Hindlimb muscle (tissue), 1 donor: ENCODE data around the gene CCL8. TPM values are rescaled to one million over a fixed set of nuclear protein-coding genes. Genes with fewer than 3 reads are reported as not detected.

ENCODE experiments used
- DNase-seq: peaks from one replicate; pipeline ENCODE4 v3.0.0-alpha.2; 2013
- polyA plus RNA-seq: library from polyadenylated mRNA; unstranded; fragments of 120-200 nt; gene quantifications from one replicate; pipeline ENCODE4 v1.2.1, GENCODE V29; 2013; ENCODE audit not compliant: insufficient read length

Gene CCL8
- polyA plus RNA-seq, 1 donor: 0.46 TPM

DNA sequence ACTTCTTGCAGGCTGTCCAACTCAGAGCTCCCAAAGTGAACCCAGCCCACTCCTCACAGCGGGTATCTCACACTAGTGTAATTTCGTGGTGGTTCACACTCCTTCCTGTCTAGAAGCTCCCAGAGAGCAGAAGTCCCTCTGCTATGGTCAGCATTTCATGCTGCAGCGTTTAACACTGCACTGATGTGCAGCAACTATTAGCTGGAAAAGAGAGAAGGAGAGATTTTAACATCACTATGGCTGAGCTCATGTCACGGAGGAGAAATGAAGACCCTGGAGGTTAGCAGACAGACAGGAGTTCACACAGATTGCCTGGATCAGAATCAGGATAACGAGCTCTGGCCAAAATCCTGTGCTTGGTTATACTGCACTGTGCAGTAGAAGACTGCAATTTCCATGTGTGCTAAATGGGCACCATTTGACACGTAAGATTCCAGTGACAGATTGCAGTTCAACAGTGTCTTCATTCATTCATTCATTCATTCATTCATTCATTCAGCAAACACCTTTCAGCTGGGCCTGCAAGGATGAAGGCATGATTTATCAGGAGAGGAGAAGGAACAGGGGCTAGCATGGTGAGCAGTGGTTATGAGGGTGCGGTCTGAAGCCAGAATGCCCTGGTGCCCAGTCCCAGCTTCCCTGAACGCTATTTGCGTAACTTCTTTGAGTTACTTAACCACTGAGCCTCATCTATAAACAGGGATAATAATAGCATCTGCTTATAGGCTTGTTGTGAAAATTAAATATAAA lies 49.1 kb downstream of the CCL8 start:
- DNase-seq: no peak

DNA sequence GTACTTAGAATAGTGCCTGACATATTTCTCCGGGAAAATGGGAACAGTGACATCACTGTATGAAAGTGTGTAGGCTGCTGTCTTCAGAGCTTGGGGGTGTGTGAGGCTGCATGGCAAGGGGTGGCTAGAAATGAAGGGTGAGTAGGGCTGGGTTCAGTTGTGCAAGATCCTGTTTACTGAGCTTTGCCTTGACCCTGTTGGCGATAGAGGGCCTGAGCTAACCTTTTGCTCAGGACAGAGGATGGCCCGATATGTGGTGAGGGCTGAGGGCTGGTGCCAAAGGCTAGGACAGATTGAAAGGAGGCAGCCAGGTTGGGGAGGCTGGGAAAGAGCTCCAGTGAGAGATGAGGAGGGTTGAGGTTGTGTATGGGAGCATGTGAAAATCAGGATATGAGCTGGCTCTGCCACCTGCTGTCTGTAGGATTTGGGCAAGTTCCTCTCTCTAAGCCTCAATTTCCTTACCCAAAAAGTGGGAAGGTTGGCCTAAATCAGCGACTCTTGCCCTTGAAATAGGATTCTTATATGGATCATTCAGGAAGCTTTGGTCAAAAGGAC lies 49.8 kb downstream of the CCL8 start:
- no peak for DNase-seq

DNA sequence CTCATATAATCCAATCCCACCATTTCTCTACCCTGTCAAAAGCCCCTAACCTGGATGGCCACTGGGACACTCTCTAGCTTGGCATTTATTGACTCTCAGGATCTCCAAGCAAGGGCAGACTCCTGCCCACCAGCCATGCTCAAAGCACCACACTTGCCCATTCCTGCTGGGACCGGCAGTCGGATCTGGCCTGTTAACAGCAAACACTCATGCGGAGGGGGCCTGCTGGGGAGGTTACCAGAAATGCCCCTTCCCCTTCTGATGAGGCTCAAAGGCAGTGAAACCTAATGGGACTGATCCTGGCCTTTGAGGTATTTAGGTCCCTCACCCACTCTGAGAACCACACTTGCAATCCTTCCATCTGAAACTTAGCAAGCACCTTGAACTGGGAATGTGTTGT lies 50.3 kb downstream of the CCL8 start:
- DNase-seq: no peak

DNA sequence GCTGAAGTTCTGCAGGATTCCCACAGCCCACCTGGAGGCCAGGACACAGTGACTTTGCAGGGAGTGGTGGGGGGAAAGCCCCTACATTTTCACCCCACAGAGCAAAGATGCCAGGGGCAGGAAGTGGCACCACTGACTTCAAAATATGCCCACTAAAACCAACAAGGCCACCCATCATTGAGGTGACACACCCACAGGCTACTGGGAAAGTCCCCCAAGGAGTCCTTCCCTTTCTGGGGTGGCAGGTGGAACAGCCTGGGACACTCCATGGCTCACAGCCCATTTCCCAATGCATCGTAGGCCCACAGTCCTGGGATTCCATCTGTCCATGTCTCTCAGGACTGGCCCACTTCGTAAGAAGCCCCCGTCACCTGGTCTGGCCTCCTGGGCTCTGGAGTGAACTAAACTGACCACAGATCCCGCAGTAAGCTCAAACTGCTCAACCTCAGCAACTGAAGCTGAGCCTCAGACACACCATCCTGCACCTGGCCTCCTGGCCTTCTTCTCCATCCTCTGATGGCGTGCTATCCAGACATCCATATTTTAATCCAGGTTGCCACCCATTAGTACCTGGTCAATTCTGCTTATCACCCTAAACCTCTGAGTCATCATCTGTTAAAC lies 51.3 kb downstream of the CCL8 start:
- DNase-seq: no peak

DNA sequence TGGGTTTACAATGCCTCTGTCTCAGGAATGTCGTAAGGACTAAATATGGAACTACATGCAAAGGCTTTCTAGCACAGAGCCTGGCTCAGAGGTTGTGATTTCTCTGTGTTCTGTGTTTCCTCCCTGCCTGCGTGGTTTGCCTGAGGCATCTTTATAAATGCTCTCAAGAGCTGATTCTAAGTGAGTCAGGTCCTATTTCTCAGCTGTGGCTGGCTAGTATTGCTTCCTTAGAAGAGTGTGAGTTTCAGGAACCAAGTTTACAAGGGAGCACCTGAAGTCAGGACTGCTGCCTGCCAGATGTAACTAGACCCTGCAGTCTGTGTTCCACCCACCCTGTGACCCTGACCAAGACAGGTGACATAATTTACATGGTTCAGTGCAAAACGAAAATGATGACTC lies 51.8 kb downstream of the CCL8 start:
- no peak for DNase-seq

Other genes starting within 250 kb of the CCL8 start
- gene CCL2, start 64.2 kb upstream of the CCL8 start, polyA plus RNA-seq: 32.6 TPM
- not detected for gene CCL7, start 49.2 kb upstream of the CCL8 start, polyA plus RNA-seq
- 0.30 TPM for gene CCL11, start 33.7 kb upstream of the CCL8 start, polyA plus RNA-seq
- gene CCL13, start 37.0 kb downstream of the CCL8 start, polyA plus RNA-seq: 0.31 TPM
- gene CCL1, start 43.8 kb downstream of the CCL8 start, polyA plus RNA-seq: not detected